ENCODE data around the gene LGI2.
A peak's percentile ranks its signal among the peaks of the same experiment; 100 is the strongest.

LGI2 gene

GRCh38 chr4:24999392-25000089 lies 31.2 kb downstream of the LGI2 start:
- CTCF ChIA-PET = no interaction called here
- Mint-ChIP-seq H3K27me3 (peaks cover 8% of the 10 kb centered on the region), H3K4me3 (no peak overlapping the region), H3K4me1 (peaks cover 4% of the 10 kb centered on the region), H3K9me3 (no peaks in the 10 kb centered on the region), H3K36me3 (no peaks in the 10 kb centered on the region), H3K27ac (no peak overlapping the region)
- DNase-seq = no peak

GRCh38 chr4:24995346-24995919 lies 35.3 kb downstream of the LGI2 start:
- peaks cover 8% of the 10 kb centered on the region for H3K27me3 Mint-ChIP-seq
- H3K9me3 Mint-ChIP-seq = no peaks in the 10 kb centered on the region
- DNase-seq = no peak
- H3K4me1 Mint-ChIP-seq = peaks cover 4% of the 10 kb centered on the region
- no peak overlapping the region for H3K27ac Mint-ChIP-seq
- no peaks in the 10 kb centered on the region for H3K36me3 Mint-ChIP-seq
- CTCF ChIA-PET = no interaction called here
- H3K4me3 Mint-ChIP-seq = no peak overlapping the region

- Mint-ChIP-seq H3K9me3 (no peaks in the 10 kb centered on the region), H3K27ac (no peak overlapping the region), H3K27me3 (peaks cover 8% of the 10 kb centered on the region), H3K36me3 (no peaks in the 10 kb centered on the region), H3K4me3 (no peak overlapping the region), H3K4me1 (no peaks in the 10 kb centered on the region)
- CTCF ChIA-PET = interaction anchor here (1.1 kb wide), 1 partner anchor 13 kb away, joined by 4 read pairs; no protein-coding TSS in a partner anchor
- DNase-seq = no peak
These were observed 37.1 kb downstream of the LGI2 start for GRCh38 chr4:24993551-24994080.

GRCh38 chr4:24992968-24993367 lies 37.8 kb downstream of the LGI2 start:
- H3K27me3 Mint-ChIP-seq = peaks cover 8% of the 10 kb centered on the region
- H3K27ac Mint-ChIP-seq = no peak overlapping the region
- no peak for DNase-seq
- CTCF ChIA-PET = interaction anchor here (1.4 kb wide), 1 partner anchor 13 kb away, joined by 3 read pairs; no protein-coding TSS in a partner anchor
- no peaks in the 10 kb centered on the region for H3K4me1 Mint-ChIP-seq
- no peaks in the 10 kb centered on the region for H3K36me3 Mint-ChIP-seq
- no peaks in the 10 kb centered on the region for H3K9me3 Mint-ChIP-seq
- no peak overlapping the region for H3K4me3 Mint-ChIP-seq

GRCh38 chr4:24991015-24991414 lies 39.7 kb downstream of the LGI2 start:
- Mint-ChIP-seq H3K4me3 (no peak overlapping the region), H3K4me1 (no peaks in the 10 kb centered on the region), H3K36me3 (no peaks in the 10 kb centered on the region), H3K27ac (no peak overlapping the region), H3K9me3 (no peaks in the 10 kb centered on the region), H3K27me3 (peaks cover 4% of the 10 kb centered on the region)
- CTCF ChIA-PET = no interaction called here
- DNase-seq = no peak

GRCh38 chr4:24989327-24989726 lies 41.4 kb downstream of the LGI2 start:
- no peak overlapping the region for H3K27ac Mint-ChIP-seq
- DNase-seq = no peak
- H3K9me3 Mint-ChIP-seq = no peaks in the 10 kb centered on the region
- H3K36me3 Mint-ChIP-seq = no peaks in the 10 kb centered on the region
- H3K27me3 Mint-ChIP-seq = peaks cover 4% of the 10 kb centered on the region
- no peak overlapping the region for H3K4me3 Mint-ChIP-seq
- no peaks in the 10 kb centered on the region for H3K4me1 Mint-ChIP-seq
- CTCF ChIA-PET = no interaction called here

GRCh38 chr4:24988776-24989175 lies 42.0 kb downstream of the LGI2 start:
- Mint-ChIP-seq H3K36me3 (no peaks in the 10 kb centered on the region), H3K27me3 (peaks cover 4% of the 10 kb centered on the region), H3K27ac (no peak overlapping the region), H3K9me3 (no peaks in the 10 kb centered on the region), H3K4me1 (no peaks in the 10 kb centered on the region), H3K4me3 (no peak overlapping the region)
- no peak for DNase-seq
- CTCF ChIA-PET = no interaction called here

GRCh38 chr4:24984602-24985532 lies 45.9 kb downstream of the LGI2 start:
- H3K36me3 Mint-ChIP-seq = no peaks in the 10 kb centered on the region
- H3K4me3 Mint-ChIP-seq = no peak overlapping the region
- no peaks in the 10 kb centered on the region for H3K9me3 Mint-ChIP-seq
- H3K27me3 Mint-ChIP-seq = peaks cover 9% of the 10 kb centered on the region
- no peak overlapping the region for H3K27ac Mint-ChIP-seq
- DNase-seq = no peak
- CTCF ChIA-PET = no interaction called here
- H3K4me1 Mint-ChIP-seq = peaks cover 4% of the 10 kb centered on the region

- no peak overlapping the region for H3K27ac Mint-ChIP-seq
These were observed 50.0 kb downstream of the LGI2 start for GRCh38 chr4:24980740-24981139.

GRCh38 chr4:24980064-24980690 lies 50.6 kb downstream of the LGI2 start:
- H3K4me3 Mint-ChIP-seq = no peak overlapping the region
- DNase-seq = peak; percentile 61
- H3K27ac Mint-ChIP-seq = no peak overlapping the region
- no peaks in the 10 kb centered on the region for H3K36me3 Mint-ChIP-seq
- CTCF ChIA-PET = interaction anchor here (0.7 to 3.2 kb wide), 16 partner anchors 11 to 417 kb away, joined by 3 to 34 read pairs (median 3); partner anchors contain the start of gene LGI2
- peaks cover 10% of the 10 kb centered on the region for H3K4me1 Mint-ChIP-seq
- no peaks in the 10 kb centered on the region for H3K9me3 Mint-ChIP-seq
- peaks cover 36% of the 10 kb centered on the region for H3K27me3 Mint-ChIP-seq

More at GRCh38 chr4:24980740-24981139, 50.0 kb downstream of the LGI2 start:
- no peaks in the 10 kb centered on the region for H3K9me3 Mint-ChIP-seq
- H3K36me3 Mint-ChIP-seq = no peaks in the 10 kb centered on the region
- no peak overlapping the region for H3K4me3 Mint-ChIP-seq
- CTCF ChIA-PET = interaction anchor here (0.7 to 3.2 kb wide), 16 partner anchors 9 to 416 kb away, joined by 3 to 34 read pairs (median 3); partner anchors contain the start of gene LGI2
- H3K4me1 Mint-ChIP-seq = peaks cover 10% of the 10 kb centered on the region
- no peak for DNase-seq
- peaks cover 31% of the 10 kb centered on the region for H3K27me3 Mint-ChIP-seq

- DNase-seq = no peak
- Mint-ChIP-seq H3K4me1 (peaks cover 10% of the 10 kb centered on the region), H3K4me3 (no peak overlapping the region), H3K27me3 (peaks cover 38% of the 10 kb centered on the region), H3K9me3 (no peaks in the 10 kb centered on the region), H3K36me3 (no peaks in the 10 kb centered on the region), H3K27ac (no peak overlapping the region)
- CTCF ChIA-PET = interaction anchor here (1.0 to 3.2 kb wide), 7 partner anchors 14 to 388 kb away, joined by 3 to 34 read pairs (median 4); no protein-coding TSS in a partner anchor
These were observed 51.2 kb downstream of the LGI2 start for GRCh38 chr4:24979554-24979953.

GRCh38 chr4:24978291-24979075 lies 52.3 kb downstream of the LGI2 start:
- H3K4me1 Mint-ChIP-seq = peaks cover 10% of the 10 kb centered on the region
- H3K36me3 Mint-ChIP-seq = no peaks in the 10 kb centered on the region
- DNase-seq = no peak
- H3K4me3 Mint-ChIP-seq = no peak overlapping the region
- CTCF ChIA-PET = interaction anchor here (0.5 to 3.2 kb wide), 3 partner anchors 36 to 389 kb away, joined by 6 to 23 read pairs (median 6); no protein-coding TSS in a partner anchor
- H3K27me3 Mint-ChIP-seq = peaks cover 38% of the 10 kb centered on the region
- H3K9me3 Mint-ChIP-seq = no peaks in the 10 kb centered on the region
- H3K27ac Mint-ChIP-seq = no peak overlapping the region

GRCh38 chr4:24975510-24975909 lies 55.2 kb downstream of the LGI2 start:
- Mint-ChIP-seq H3K4me1 (peaks cover 10% of the 10 kb centered on the region), H3K36me3 (no peaks in the 10 kb centered on the region), H3K27me3 (peaks cover 38% of the 10 kb centered on the region), H3K27ac (no peak overlapping the region), H3K4me3 (no peak overlapping the region), H3K9me3 (no peaks in the 10 kb centered on the region)
- DNase-seq = no peak
- CTCF ChIA-PET = no interaction called here

All from activated naive CD4-positive, alpha-beta T cell treated with anti-CD3 and anti-CD28 coated beads, Interleukin-2, amount 10 ng/mL, durations not matched to agents 7 days and 5 days (primary cell).